HG03025 (cell line): Measurements from ENCODE around the gene SLC19A1.
"Not testable (repeated sequence)": the region's sequence is repeated elsewhere in the genome, so short reads cannot be mapped to it uniquely, and the experiment has no call there.

Source experiments
- ATAC-seq: cut with Tn5 transposase; IDR thresholded peaks from one replicate; pipeline ENCODE4 v1.9.1; 2021; ENCODE audit warnings: mild to moderate bottlenecking, moderate library complexity; ENCODE audit not compliant: unreplicated experiment, low FRiP score

SLC19A1 gene

GRCh38 chr21:45508607-45509565, 33.4 kb downstream of the SLC19A1 start:
- no peak for ATAC-seq

GRCh38 chr21:45507888-45508508, 34.2 kb downstream of the SLC19A1 start:
- ATAC-seq, result no peak

GRCh38 chr21:45507523-45507875, 34.7 kb downstream of the SLC19A1 start:
- ATAC-seq, result no peak

GRCh38 chr21:45506836-45507522, 35.3 kb downstream of the SLC19A1 start:
- ATAC-seq, result no peak

- ATAC-seq, result no peak
Observed at GRCh38 chr21:45506241-45506817, 35.9 kb downstream of the SLC19A1 start.

DNA sequence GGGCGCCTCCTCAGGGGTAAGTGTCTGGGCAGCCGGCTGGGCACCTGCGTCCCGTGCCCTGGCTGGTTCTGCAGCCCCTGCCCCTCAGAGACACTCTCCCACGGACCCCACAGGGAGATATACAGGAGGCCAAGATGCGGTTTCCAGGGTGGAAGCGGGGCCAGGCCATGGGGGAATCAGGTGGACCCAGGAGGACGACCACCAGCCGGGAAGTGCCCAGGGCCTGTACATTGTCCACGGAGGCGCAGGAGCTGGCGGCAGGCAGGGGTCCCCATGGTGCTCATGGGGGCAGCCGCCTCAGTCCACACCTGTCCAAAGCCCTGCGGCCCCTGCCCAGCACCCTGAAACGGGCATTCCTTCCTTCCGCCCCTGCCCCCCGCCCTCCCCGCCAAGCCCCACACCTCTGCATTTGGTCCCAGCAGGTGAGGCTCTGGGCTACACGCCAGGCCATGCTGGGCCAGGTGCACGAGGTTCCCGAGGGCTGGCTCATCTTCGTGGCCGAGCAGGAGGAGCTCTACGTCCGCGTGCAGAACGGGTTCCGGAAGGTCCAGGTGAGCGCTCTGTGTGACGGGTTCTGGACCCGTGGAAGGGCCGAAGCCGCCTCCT, 36.7 kb downstream of the SLC19A1 start:
- ATAC-seq, result no peak

GRCh38 chr21:45504516-45505415, 37.5 kb downstream of the SLC19A1 start:
- ATAC-seq, result no peak

GRCh38 chr21:45504021-45504515, 38.2 kb downstream of the SLC19A1 start:
- no peak for ATAC-seq

- not testable (repeated sequence) for ATAC-seq
Observed at GRCh38 chr21:45503226-45503625, 39.0 kb downstream of the SLC19A1 start.

- ATAC-seq, result no peak
Observed at GRCh38 chr21:45502600-45502999, 39.6 kb downstream of the SLC19A1 start.

DNA sequence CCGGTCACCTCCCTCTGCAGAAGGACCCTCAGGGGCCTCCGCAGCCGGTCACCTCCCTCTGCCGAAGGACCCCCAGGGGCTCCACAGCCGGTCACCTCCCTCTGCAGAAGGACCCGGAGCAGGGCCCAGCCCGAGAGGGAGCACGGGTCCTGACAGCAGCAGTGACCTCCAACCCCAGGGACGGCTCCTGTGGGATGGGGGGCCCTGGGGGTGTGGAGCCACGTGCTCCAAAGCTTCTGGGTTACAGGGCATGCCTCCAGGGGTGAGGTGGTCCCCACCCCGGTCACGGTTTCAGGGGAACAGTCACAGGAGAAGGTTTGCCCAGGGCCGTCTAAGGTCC, 40.3 kb downstream of the SLC19A1 start:
- ATAC-seq, result no peak

DNA sequence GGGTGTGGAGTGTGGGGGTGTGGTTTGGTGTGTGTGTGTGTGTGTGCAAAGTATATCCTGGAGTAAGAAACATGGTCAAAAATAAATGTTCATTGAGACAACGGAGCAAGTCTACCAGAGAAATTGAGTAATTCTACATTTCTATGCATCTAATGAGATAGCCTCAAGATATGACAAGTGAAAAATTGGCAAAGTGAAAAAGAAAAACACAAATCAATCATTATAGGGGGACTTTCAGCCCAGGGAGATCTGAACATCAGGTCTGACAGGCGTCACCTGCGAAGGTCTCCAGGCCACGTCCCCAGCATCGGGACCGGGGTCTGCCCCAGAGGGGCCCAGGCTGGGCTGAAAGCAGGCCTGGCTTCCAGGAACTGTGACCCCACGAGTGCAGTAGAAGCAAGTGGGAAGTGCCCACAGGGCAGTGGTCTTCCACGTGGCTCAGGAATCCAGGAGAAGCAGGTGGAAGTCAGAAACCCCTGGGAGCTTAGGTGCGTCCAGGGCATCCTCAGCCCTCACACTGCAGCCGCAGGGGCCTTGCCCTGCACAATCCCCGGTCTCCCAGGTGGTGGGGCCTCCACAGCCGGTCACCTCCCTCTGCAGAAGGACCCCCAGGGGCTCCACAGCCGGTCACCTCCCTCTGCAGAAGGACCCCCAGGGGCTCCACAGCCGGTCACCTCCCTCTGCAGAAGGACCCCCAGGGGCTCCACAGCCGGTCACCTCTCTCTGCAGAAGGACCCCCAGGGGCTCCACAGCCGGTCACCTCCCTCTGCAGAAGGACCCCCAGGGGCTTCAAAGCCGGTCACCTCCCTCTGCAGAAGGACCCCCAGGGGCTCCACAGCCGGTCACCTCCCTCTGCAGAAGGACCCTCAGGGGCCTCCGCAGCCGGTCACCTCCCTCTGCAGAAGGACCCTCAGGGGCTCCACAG, 40.9 kb downstream of the SLC19A1 start:
- ATAC-seq, result not testable (repeated sequence)

DNA sequence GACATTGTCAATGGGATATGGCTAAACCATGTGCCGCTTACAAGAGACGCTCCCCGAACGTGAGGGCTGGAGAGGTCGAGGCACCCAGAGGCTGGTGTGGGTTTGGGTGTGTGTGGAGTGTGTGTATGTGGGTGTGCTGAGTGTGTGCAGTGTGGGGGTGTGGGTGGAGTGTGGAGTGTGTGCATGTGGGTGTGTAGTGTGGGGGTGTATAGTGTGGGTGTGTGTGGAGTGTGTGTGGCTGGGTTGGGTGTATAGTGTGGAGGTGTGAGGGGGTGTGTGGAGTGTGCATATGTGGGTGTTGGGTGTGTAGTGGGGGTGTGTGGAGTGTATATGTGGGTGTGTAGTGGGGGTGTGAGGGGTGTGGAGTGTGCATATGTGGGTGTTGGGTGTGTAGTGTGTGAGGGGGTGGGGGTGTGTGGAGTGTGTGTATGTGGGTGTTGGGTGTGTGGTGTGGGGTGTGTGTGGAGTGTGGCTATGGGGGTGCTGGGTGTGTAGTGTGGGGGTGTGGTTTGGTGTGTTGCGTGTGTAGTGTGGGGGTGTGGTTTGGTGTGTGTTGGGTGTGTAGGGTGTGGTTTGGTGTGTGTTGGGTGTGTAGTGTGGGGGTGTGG, 42.2 kb downstream of the SLC19A1 start:
- ATAC-seq, result no peak

DNA sequence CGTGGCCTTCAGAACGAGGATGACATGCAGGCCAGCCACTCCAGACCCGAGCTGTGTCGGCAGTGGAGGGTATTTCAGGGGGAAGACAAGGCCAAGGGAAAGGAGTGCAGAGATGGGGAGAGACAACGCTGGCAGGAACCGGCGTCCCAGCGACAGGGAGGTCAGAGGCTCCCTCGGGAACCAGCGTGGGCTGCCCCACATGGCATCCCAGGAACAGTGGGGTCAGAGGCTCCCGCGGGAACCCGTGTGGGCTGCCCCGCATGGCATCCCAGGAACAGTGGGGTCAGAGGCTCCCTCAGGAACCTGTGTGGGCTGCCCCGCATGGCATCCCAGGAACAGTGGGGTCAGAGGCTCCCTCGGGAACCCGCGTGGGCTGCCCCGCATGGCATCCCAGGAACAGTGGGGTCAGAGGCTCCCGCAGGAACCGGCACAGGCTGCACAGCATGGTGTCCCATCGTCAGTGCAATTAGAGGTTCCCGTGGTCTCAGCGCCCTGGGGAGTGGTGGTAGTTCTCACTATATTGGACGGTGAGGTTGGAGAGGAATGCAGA, 43.0 kb downstream of the SLC19A1 start:
- no peak for ATAC-seq

GRCh38 chr21:45498646-45499000, 43.6 kb downstream of the SLC19A1 start:
- ATAC-seq, result no peak

DNA sequence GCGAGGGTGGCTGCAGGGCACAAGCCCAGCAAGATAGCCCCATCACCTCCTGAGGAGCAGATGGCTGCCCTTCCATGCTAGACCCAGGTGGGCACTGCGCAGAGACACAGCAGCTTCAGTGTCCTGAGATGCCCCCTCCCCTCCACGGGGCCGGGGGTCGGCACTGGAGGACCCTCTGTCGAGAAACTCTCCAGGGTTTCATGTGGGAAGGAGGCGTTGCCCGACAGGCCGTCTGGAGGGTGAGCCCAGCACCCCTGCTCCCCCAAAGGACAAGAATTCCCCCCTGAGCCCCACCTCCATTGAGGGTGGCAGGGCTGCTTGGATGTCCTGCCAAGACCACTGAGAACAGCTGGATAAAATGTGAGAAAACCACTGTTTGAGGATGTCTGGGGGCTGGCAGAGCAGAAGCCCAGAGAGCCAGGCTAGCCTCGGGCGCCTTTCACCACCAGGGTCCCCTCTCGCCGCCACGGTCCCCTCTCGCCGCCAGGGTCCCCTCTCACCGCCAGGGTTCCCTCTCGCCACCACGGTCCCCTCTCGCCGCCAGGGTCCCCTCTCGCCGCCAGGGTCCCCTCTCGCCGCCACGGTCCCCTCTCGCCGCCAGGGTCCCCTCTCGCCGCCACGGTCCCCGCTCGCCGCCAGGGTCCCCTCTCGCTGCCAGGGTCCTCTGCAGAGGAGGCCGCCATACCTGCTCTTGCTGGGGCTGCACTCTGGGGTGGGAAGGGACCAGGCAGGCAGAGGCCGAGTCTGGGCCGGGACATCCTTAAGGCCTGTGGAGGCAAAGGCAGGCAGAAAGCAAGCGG, 44.2 kb downstream of the SLC19A1 start:
- no peak for ATAC-seq
